ENCODE results near the gene VPS11. TPM values are rescaled to one million over a fixed set of nuclear protein-coding genes. Genes with fewer than 3 reads are reported as not detected.

VPS11 gene
- total and polyA plus RNA-seq, 10 of the 15 experiments (the other 5 are each of a cell fraction or from before 2014, with no cell fraction given), result 15.8 to 26.4 (median 24.5) TPM

GRCh38 chr11:119029340-119030028, 38.1 kb upstream of the VPS11 start (continued):
- TF ChIP-seq PKNOX1 (IDR thresholded peaks at IDR 0.05) (peak; percentile 76), ATF7 (IDR thresholded peaks at IDR 0.05; ENCODE audit: low read depth) (0 out of 2 replicates have a peak, but pooled peaks have one; percentile 35), SMARCA5 (IDR thresholded peaks at IDR 0.05) (peak; percentile 30; the same call in 1 of the 2 replicates), HDAC2 (IDR thresholded peaks at IDR 0.05) (no peak), EGR1 (IDR thresholded peaks at IDR 0.05; ENCODE audit: borderline replicate concordance in 1 of 2, low read depth in 2 of 2, low read length in 2 of 2) (peak in 1 of 2 experiments; percentile 65; a peak in 1 of 3 replicates), NBN (IDR thresholded peaks at IDR 0.05) (peak; percentile 53; the same call in 1 of the 2 replicates)

- Histone ChIP-seq H4K20me1 (ENCODE audit: control insufficient read depth, insufficient read depth) (no peaks in the 10 kb centered on the region), H3K4me2 (ENCODE audit: control insufficient read depth, insufficient read depth) (peak overlapping the region; percentile 85), H3K4me3 (peak overlapping the region; percentile 78), H2AFZ (ENCODE audit: control insufficient read depth, low read depth, low read length) (peak overlapping the region; percentile 95), H3K27me3 (replicated peaks in 1 of 2; ENCODE audit: control insufficient read depth in 2 of 2, insufficient read depth in 2 of 2, low read length in 1 of 2) (no peaks in the 10 kb centered on the region), H3K27ac (ENCODE audit: control insufficient read depth, insufficient read depth) (peak overlapping the region; percentile 80), H3K4me1 (ENCODE audit: control insufficient read depth, insufficient read depth, low read length) (peaks cover 14% of the 10 kb centered on the region), H3K9ac (ENCODE audit: control insufficient read depth, insufficient read depth, low read length) (peak overlapping the region; percentile 74; the same call in 1 of the 2 replicates), H3K9me3 (replicated peaks; ENCODE audit: control insufficient read depth, insufficient read depth, low read length) (no peaks in the 10 kb centered on the region), H3K79me2 (ENCODE audit: control insufficient read depth, insufficient read depth, low read length) (peaks cover 13% of the 10 kb centered on the region), H3K36me3 (ENCODE audit: control insufficient read depth in 2 of 2, insufficient read depth in 2 of 2, low read length in 1 of 2) (peaks cover 1 to 4% of the 10 kb centered on the region in 2 experiments; a peak in 3 of 4 replicates)
- SMC1A ChIA-PET (ENCODE audit: uncharacterized antibody, unreplicated experiment), result interaction anchor here (1.0 to 4.9 kb wide), 2 partner anchors 13 to 21 kb away, joined by 5 to 40 read pairs; partner anchors contain the start of genes RPS25 and TRAPPC4
- POLR2A ChIA-PET, result interaction anchor here (0.9 to 3.0 kb wide), 8 partner anchors 11 to 77 kb away, joined by 3 to 14 read pairs (median 5); partner anchors contain the start of genes HMBS, HYOU1 and VPS11
- RAD21 ChIA-PET (ENCODE audit: unreplicated experiment), result interaction anchor here (1.0 to 1.7 kb wide), 5 partner anchors 15 to 67 kb away, joined by 3 to 6 read pairs (median 3); partner anchors contain the start of gene VPS11
- peak; percentile 49 for ATAC-seq
- no peak for FAIRE-seq
- no peak for DNase-seq (ENCODE audit: low read depth, low spot score)
- intact Hi-C loops (cut with micrococcal nuclease; ENCODE audit: unreplicated experiment) (no loop called here), in situ Hi-C loops (cut with MboI) (no loop called here)
- no TSS peak for BruUV-seq (replicated peaks)
- CTCF ChIA-PET, result interaction anchor here (1.0 to 2.0 kb wide), 6 partner anchors 10 to 291 kb away, joined by 3 to 16 read pairs (median 6); partner anchors contain the start of genes HYOU1 and TRAPPC4
- TF ChIP-seq LARP7 (IDR thresholded peaks at IDR 0.05) (0 out of 2 replicates have a peak, but pooled peaks have one; percentile 7), IRF5 (IDR thresholded peaks at IDR 0.05; ENCODE audit: borderline replicate concordance) (no peak), CREB1 (IDR thresholded peaks at IDR 0.05; ENCODE audit: low read depth) (0 out of 2 replicates have a peak, but pooled peaks have one; percentile 8)
- 2% methylated on average over 13 of the region's 13 CpGs for WGBS (ENCODE audit: insufficient coverage, insufficient replicate concordance, low lambda C conversion rate, missing lambda C conversion rate)
Measured at GRCh38 chr11:119030029-119030328, 37.6 kb upstream of the VPS11 start.

All from GM12878 (cell line).